GM18526 (cell line): ENCODE results near the gene KCNQ5.

ENCODE experiments used
- POLR2A ChIP-seq: IDR thresholded peaks from 3 replicates; pipeline ENCODE4 v1.6.1; 2011; ENCODE audit not compliant: insufficient read length; ENCODE audit errors: extremely low read depth

The KCNQ5 gene

DNA sequence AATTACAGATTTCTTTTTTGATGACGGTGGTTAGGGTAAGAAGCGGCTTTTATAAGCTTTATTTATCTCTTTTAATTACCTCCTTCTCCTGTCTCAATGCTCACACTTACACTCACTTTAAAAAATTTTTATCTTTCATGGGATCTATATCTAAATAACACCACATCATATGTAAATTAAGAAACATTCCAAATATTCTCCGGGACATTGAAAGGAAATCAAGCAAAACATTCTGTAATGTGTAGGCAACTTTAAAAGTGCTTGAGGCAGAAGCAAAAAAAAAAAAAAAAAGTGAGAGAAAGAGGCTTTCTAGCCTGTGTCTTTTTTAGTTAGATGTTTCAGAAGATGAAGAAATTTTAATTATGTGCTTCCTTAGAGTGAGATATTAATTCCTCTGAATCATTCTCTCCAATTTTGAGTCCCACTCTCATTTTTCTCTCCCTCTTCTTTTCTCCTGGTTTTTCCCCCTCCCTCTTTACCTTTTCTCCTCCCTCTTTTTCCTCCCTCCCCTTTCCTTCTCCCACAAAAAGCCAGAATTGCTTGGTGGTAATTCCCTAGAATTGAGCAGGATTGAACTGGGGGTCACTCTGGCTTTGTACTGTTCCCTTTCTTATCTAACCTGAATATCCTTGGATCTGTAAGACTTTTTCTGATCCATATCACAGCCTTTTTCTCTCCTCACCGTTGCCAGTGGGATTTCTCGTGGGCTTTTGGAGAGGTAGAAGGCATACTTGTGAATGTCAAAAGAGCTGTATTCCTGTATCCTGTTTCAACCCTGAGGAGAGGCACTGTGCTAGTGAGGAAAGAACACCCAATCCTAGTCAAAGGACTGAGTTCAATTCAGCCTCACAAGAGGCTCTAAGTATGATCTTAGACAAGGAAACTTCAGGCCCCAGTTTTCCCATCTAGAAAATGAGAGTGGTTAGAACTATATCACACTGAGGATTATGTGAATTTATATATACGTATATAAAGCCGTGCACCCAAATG, 30.4 kb downstream of the KCNQ5 start:
- no peak for TF ChIP-seq POLR2A

DNA sequence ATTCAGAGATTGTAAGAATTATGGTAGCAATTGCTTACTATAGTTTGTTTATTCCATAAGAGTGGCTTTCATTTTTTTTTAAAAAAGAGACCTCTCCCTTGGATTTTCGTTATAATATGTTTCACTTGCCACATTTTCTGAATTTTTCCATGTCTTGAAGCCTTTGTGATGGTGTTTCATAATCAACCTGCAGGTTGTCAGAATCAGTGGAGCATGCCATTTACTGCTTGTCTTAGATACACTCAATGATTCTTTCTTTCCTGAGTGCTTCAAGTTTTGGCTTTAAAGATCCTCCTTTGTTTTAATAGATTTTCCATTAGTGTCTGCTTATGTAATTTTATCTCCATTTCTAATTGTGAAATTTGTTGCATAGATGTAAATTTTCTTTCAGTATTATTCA, 31.2 kb downstream of the KCNQ5 start:
- no peak for TF ChIP-seq POLR2A

DNA sequence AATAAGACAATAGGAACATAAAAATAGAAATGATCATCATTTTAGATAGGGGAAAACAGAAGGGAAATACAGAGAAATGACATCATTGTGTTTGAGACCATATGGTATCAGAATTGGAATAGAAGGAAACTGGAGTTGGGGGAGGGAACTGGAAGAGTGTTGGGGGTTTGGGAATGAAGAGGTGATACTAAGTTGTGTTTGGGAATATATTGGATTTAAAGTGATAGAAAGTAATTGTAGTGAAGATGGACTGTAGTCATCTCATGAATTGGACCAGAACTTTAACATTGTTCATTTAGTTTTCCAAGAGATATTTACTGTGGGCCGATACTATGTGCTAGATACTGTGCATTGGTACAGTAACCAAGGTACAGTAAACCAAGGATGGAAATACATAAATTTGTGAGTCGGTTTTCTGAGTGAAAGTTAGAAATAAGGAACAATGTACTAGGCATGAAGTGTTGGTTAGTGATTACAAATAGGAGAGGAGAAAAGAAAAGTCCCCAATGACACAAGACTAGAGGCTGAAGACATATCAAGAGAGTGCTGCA, 32.3 kb downstream of the KCNQ5 start:
- TF ChIP-seq POLR2A, result no peak

GRCh38 chr6:72657407-72658197, 35.7 kb downstream of the KCNQ5 start:
- no peak for TF ChIP-seq POLR2A

- TF ChIP-seq POLR2A, result no peak
These were observed 37.9 kb downstream of the KCNQ5 start for GRCh38 chr6:72659754-72660153.

GRCh38 chr6:72661411-72661810, 39.5 kb downstream of the KCNQ5 start:
- TF ChIP-seq POLR2A, result no peak

GRCh38 chr6:72665599-72665998, 43.7 kb downstream of the KCNQ5 start:
- no peak for TF ChIP-seq POLR2A

DNA sequence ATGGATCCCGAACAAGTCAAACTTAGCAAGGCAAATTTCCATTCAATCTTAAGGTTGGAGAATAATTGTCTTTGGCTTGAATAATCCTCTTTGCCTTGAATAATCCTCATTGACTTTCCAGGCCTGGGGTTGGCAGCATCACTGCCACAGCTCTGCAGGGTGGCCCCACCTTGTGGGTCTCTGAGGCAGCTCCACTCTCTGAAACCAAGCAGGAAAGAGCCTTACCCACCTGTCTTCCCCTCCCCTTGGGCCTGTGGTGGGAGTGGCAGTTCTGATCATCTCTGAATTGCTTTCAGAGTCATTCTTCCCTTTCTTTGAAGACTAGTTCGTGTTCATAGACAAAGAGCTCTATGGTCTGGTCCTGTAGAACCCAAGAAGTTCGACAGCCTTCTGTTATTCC, 47.5 kb downstream of the KCNQ5 start:
- TF ChIP-seq POLR2A, result no peak

GRCh38 chr6:72672906-72673305, 51.0 kb downstream of the KCNQ5 start:
- TF ChIP-seq POLR2A, result no peak

- no peak for TF ChIP-seq POLR2A
These were observed 53.0 kb downstream of the KCNQ5 start for GRCh38 chr6:72674842-72675241.

DNA sequence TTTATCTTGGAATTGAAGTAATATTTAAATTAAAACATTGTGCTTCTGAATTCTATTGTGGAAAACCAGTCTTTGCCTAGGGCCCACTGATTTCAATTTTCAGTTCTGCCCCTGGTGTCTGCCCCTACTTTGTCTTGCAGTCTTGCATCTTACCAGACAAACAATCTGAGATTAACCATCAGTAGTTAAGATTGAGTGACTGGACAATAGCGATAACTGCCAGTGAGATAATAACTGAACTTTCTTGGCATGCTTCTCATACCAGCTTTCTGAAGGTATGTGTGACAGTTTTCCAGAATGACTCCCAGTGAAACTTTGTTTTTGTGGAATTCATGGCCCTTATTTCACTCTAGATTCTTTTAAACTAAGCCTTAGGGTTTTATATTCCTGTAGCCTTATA, 53.5 kb downstream of the KCNQ5 start:
- TF ChIP-seq POLR2A, result no peak

DNA sequence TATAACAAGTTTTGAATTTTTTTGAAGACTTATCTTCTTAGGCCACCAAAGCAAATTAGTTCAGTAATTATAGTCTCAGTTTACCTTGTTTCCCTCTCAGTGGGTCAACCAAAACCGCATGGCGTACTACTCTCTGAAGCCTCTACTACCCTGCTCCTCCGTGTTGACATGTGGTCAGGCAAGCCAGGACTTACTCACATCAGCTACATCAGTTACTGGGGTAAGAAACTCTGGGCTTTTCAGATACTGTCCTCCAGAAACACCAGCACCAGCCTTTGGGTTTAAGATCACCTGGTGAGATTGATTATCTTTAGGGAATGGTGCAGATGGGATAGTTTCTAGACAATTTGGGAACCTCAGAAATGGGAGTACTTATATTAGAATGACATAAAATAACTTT, 55.1 kb downstream of the KCNQ5 start:
- no peak for TF ChIP-seq POLR2A

DNA sequence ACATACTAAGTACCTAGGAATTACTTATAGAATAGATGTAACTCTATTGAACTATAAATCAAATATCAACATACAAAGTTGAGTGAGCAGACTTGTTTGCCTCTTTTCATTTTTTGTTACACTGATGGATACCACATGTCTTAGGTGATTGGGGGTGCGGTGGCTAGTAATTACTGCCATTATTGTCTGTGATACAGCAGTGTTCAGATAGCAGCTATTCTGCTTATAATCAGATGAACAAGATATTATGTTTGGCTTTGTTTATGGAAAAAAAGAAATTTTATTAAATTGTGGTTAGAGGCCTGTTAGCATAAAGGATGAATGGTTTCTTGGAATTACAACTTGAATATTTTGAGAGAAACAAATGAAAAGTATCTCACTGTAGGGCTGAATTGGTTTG, 55.9 kb downstream of the KCNQ5 start:
- TF ChIP-seq POLR2A, result no peak

DNA sequence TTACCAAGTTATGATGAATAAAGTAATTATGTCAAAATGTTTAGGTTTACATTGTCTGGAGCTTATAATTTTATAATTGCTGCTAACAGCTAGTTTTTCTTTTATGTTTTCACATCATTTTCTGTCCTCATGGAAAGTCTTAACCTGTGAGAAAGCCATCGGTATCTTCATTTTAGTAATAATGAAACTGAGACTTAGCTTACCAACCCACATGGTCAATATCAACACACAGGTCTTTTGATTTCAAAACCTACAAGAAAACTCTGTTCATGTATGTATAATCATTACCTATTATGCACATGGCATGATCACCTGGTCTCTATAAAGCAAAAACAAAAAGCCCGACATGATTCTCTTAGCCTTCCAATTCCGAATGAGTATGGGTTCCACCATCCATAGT, 61.9 kb downstream of the KCNQ5 start:
- TF ChIP-seq POLR2A, result no peak

- TF ChIP-seq POLR2A, result no peak
These were observed 67.5 kb downstream of the KCNQ5 start for GRCh38 chr6:72689107-72689954.
